ENCODE data around the gene PDCD1LG2.

GRCh38 chr9:5552301-5552700 is 42.0 kb downstream of the PDCD1LG2 start:
- no peak for TF ChIP-seq CTCF (IDR thresholded peaks at IDR 0.05; ENCODE audit: poor library complexity)
- TF ChIP-seq EZH2 (IDR thresholded peaks at IDR 0.05; ENCODE audit: borderline replicate concordance): no peak

Data from hepatocyte (in vitro differentiated cells).